ENCODE data around the gene PPFIA1. TPM values are rescaled to one million over a fixed set of nuclear protein-coding genes. Genes with fewer than 3 reads are reported as not detected.

PPFIA1 gene
- polyA plus RNA-seq, 1 of the 3 experiments (the other 2 are of a cell fraction): 37.4 TPM

- TF ChIP-seq TEAD4 (IDR thresholded peaks at IDR 0.05; ENCODE audit: borderline replicate concordance, insufficient read depth): no peak
- no peak for TF ChIP-seq EZH2phosphoT487 (IDR thresholded peaks at IDR 0.05; ENCODE audit: borderline replicate concordance, low read depth)
- no peak for TF ChIP-seq JUND (IDR thresholded peaks at IDR 0.05)
- TF ChIP-seq MAX (IDR thresholded peaks at IDR 0.05; ENCODE audit: low read depth): no peak
- no peak for TF ChIP-seq MEF2A (IDR thresholded peaks at IDR 0.05; ENCODE audit: borderline replicate concordance, low read depth)
- no peak for TF ChIP-seq SMC3 (IDR thresholded peaks at IDR 0.05; ENCODE audit: low read depth, low read length)
- TF ChIP-seq RAD21 (IDR thresholded peaks at IDR 0.05; ENCODE audit: low read length): no peak
- no peak for TF ChIP-seq EP300 (IDR thresholded peaks at IDR 0.05; ENCODE audit: borderline replicate concordance in 1 of 2, low read depth in 1 of 2, low read length in 1 of 2)
- no peak for TF ChIP-seq SIN3A (IDR thresholded peaks at IDR 0.05; ENCODE audit: borderline replicate concordance, low read depth, low read length)
- no peak for TF ChIP-seq ELF1 (IDR thresholded peaks at IDR 0.05)
- no peak for TF ChIP-seq YY1 (IDR thresholded peaks at IDR 0.05; ENCODE audit: low read depth)
- TF ChIP-seq MXI1 (IDR thresholded peaks at IDR 0.05; ENCODE audit: low read depth, low read length): no peak
- WGBS (ENCODE audit: low lambda C conversion rate): 91% methylated on average over 17 of the region's 17 CpGs
- DNase-seq: no peak
- Histone ChIP-seq H3K4me2 (no peak overlapping the region), H3K27ac (ENCODE audit: low read depth in 2 of 2, low read length in 1 of 2) (peak overlapping the region in 1 of 2 experiments; percentile 44; a peak in 2 of 4 replicates), H3K4me1 (ENCODE audit: control insufficient read depth in 1 of 2, insufficient read depth in 2 of 2, low read depth in 1 of 2, low read length in 1 of 2) (no peaks in the 10 kb centered on the region; a peak in 1 of 4 replicates), H3K9ac (no peak overlapping the region), H3F3A (replicated peaks; ENCODE audit: insufficient read depth) (peaks cover 12% of the 10 kb centered on the region), H3K27me3 (ENCODE audit: insufficient read depth) (no peaks in the 10 kb centered on the region), H3K79me2 (ENCODE audit: insufficient read depth) (peaks cover 55% of the 10 kb centered on the region), H2AFZ (ENCODE audit: low read depth) (no peak overlapping the region), H3K9me3 (no peaks in the 10 kb centered on the region), H3K36me3 (replicated peaks in 1 of 2; ENCODE audit: control insufficient read depth in 1 of 2, insufficient read depth in 2 of 2, low read length in 1 of 2) (peaks cover 68 to 85% of the 10 kb centered on the region in 2 experiments), H3K4me3 (ENCODE audit: low read depth in 2 of 2, low read length in 1 of 2) (no peak overlapping the region), H4K20me1 (ENCODE audit: insufficient read depth) (peaks cover 70% of the 10 kb centered on the region), H3K9me2 (no peaks in the 10 kb centered on the region)
- POLR2A ChIA-PET: no interaction called here
- CTCF ChIA-PET: no interaction called here
These were observed 149.0 kb downstream of the PPFIA1 start for GRCh38 chr11:70419307-70420007.

GRCh38 chr11:70420008-70420464 is 149.5 kb downstream of the PPFIA1 start:
- Histone ChIP-seq H3K9ac (no peak overlapping the region), H3K9me2 (no peaks in the 10 kb centered on the region), H3K4me1 (ENCODE audit: control insufficient read depth in 1 of 2, insufficient read depth in 2 of 2, low read depth in 1 of 2, low read length in 1 of 2) (no peaks in the 10 kb centered on the region; a peak in 1 of 4 replicates), H3K36me3 (replicated peaks in 1 of 2; ENCODE audit: control insufficient read depth in 1 of 2, insufficient read depth in 2 of 2, low read length in 1 of 2) (peaks cover 68 to 85% of the 10 kb centered on the region in 2 experiments), H3K9me3 (no peaks in the 10 kb centered on the region), H3F3A (replicated peaks; ENCODE audit: insufficient read depth) (peaks cover 12% of the 10 kb centered on the region), H3K4me2 (no peak overlapping the region), H3K4me3 (ENCODE audit: low read depth in 2 of 2, low read length in 1 of 2) (no peak overlapping the region), H2AFZ (ENCODE audit: low read depth) (no peak overlapping the region), H3K27me3 (ENCODE audit: insufficient read depth) (no peaks in the 10 kb centered on the region), H4K20me1 (ENCODE audit: insufficient read depth) (peaks cover 74% of the 10 kb centered on the region), H3K27ac (ENCODE audit: low read depth in 2 of 2, low read length in 1 of 2) (peak overlapping the region in 1 of 2 experiments; percentile 44; a peak in 2 of 4 replicates), H3K79me2 (ENCODE audit: insufficient read depth) (peaks cover 55% of the 10 kb centered on the region)
- no peak for DNase-seq
- 82% methylated on average over 14 of the region's 14 CpGs for WGBS (ENCODE audit: low lambda C conversion rate)
- CTCF ChIA-PET: no interaction called here
- POLR2A ChIA-PET: no interaction called here
- TF ChIP-seq RXRA (IDR thresholded peaks at IDR 0.05; ENCODE audit: borderline replicate concordance, low read depth) (no peak), JUND (IDR thresholded peaks at IDR 0.05) (no peak), RFX5 (IDR thresholded peaks at IDR 0.05; ENCODE audit: low read length) (no peak), EZH2phosphoT487 (IDR thresholded peaks at IDR 0.05; ENCODE audit: borderline replicate concordance, low read depth) (no peak), FOXM1 (IDR thresholded peaks at IDR 0.05; ENCODE audit: low read depth) (no peak), ZBTB33 (IDR thresholded peaks at IDR 0.05; ENCODE audit: borderline replicate concordance, low read depth) (no peak), RCOR1 (IDR thresholded peaks at IDR 0.05; ENCODE audit: low read length) (no peak), MXI1 (IDR thresholded peaks at IDR 0.05; ENCODE audit: low read depth, low read length) (no peak), CTCF (IDR thresholded peaks at IDR 0.05) (no peak), TCF12 (IDR thresholded peaks at IDR 0.05) (no peak), USF1 (IDR thresholded peaks at IDR 0.05; ENCODE audit: borderline replicate concordance, low read depth) (no peak), SMC3 (IDR thresholded peaks at IDR 0.05; ENCODE audit: low read depth, low read length) (no peak), CHD2 (IDR thresholded peaks at IDR 0.05; ENCODE audit: low read length, partially characterized antibody) (no peak), SIN3A (IDR thresholded peaks at IDR 0.05; ENCODE audit: borderline replicate concordance, low read depth, low read length) (no peak), USF2 (IDR thresholded peaks at IDR 0.05; ENCODE audit: borderline replicate concordance, low read depth, low read length) (no peak)
